SH-SY5Y (cell line): Measurements from ENCODE around the gene ARMC8.

ENCODE experiments used
- GATA2 ChIP-seq: IDR thresholded peaks from 2 replicates; pipeline ENCODE4 v1.6.1; 2011; ENCODE audit warnings: mild to moderate bottlenecking, low read depth, low read length
- GATA3 ChIP-seq: IDR thresholded peaks from 2 replicates; pipeline ENCODE4 v1.6.1; 2011; ENCODE audit warnings: low read depth, mild to moderate bottlenecking, low read length, moderate library complexity

DNA sequence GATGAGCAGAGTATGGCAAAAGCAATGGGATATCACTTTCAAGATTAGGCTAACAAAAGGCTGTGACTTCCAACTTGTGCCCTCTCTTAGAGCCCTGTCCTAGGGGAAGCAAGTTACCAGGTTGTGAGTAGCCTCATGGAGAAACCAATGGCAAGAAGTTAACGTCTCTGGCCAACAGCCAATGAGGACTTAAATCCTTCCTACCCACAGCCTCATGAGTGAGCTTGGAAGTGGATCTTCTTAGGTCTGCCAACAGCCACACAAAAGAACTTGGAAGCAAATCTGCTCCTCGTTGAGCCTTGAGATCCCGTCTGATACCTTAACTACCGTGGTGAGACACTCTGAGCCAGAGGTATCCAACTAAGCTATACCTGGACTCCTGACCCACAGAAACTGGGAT, 136.9 kb downstream of the ARMC8 start:
- no peak for TF ChIP-seq GATA2
- no peak for TF ChIP-seq GATA3
